Measurements from ENCODE around the gene CATSPERE.
"Not testable (repeated sequence)": the region's sequence is repeated elsewhere in the genome, so short reads cannot be mapped to it uniquely, and the experiment has no call there.

CATSPERE gene

GRCh38 chr1:244548558-244549115 is 87.6 kb downstream of the CATSPERE start:
- no peak for DNase-seq

- no peak for DNase-seq
Observed at GRCh38 chr1:244552336-244552735, 91.3 kb downstream of the CATSPERE start.

- no peak for DNase-seq
Observed at GRCh38 chr1:244556263-244556662, 95.2 kb downstream of the CATSPERE start.

- DNase-seq: no peak
Observed at GRCh38 chr1:244557565-244557964, 96.5 kb downstream of the CATSPERE start.

DNA sequence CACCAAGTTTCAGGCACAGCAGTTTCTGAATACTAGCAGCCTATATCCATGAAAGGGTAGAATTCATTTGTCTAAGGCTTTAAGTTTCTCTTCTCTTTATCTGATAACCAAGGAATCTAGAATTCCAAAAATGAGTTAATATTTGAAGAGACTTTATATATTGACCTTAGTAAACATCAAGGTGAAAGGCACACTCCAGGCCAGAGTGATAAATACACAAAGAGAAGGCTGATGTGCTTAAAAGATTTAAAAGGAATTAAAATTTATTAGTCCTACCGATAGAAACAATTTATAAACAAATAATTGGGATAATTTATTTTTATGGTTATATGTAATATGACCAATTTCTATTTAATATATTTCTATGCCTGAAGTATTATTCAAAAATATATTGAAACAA is 98.5 kb downstream of the CATSPERE start:
- no peak for DNase-seq

DNA sequence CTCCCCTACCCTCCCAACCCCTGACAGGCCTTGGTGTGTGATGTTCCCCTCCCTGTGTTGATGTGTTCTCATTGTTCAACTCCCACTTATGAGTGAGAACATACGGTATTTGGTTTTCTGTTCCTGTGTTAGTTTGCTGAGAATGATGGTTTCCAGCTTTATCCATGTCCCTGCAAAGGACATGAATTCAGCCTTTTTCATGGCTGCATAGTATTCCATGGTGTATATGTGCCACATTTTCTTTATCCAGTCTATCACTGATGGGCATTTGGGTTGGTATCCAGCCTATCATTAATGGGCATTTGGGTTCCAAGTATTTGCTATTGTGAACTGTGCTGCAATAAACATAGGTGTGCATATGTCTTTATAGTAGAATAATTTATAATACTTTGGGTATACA is 101.8 kb downstream of the CATSPERE start:
- DNase-seq: not testable (repeated sequence)

DNA sequence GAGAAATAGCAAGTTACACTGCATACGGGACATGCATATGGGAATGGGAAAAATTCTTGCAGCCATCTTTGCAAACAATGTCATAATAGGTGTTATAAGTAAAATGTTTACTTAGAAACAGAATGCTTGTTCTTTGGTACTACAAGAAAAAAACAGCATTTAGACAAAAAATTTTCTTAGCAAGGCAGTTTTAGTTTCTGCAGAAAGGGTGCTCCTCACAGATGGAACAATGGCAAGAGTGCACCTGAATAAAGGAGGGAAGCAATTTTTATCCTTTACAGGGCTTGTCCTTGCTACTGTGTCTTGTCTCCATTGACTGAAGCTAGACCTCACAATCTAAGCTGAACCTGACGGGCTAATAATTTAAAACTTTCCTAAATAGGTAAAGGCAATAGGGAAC is 112.7 kb downstream of the CATSPERE start:
- no peak for DNase-seq

DNA sequence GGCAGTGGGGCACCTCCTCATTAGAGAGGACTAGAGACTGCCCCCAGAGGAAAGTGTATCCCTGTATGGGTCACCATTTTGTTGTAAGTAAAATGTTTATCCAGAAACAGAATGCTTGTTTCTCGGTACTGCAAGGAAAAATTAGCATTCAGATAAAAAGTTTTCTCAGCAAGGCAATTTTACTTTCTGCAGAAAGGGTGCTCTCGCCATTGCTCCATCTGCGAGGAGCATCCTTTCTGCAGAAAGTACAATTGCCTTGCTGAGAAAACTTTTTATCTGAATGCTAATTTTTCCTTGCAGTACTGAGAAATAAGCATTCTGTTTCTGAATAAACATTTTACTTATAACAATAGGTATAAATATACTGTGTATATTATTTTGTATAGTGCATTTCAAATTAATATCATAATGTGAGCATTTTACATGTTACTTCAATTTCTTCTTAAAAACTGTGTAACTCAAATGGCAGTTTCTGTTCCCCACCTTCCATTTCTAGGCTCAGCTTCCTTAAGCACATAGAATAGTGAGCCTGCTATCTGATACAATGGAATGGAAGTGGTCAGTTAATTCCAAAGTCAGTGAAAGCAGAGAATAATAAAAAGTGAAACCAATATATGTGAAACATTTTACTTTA is 115.3 kb downstream of the CATSPERE start:
- no peak for DNase-seq

DNA sequence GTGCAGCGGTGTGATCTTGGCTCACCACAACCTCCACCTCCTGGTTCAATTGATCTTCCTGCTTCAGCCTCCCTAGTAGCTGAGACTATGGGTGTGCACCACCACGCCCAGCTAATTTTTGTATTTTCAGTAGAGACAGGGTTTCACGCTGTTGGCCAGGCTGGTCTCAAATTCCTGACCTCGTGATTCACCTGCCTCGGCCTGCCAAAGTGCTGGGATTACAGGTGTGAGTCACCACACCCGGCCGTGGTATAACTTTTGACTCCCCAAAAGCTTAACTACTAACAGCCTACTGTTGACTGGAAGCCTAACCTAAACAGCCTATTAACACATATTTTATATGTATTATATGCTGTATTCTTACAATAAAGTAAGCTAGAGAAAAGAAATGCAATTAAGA is 117.1 kb downstream of the CATSPERE start:
- not testable (repeated sequence) for DNase-seq

- no peak for DNase-seq
Observed at GRCh38 chr1:244583358-244583982, 122.4 kb downstream of the CATSPERE start.

DNA sequence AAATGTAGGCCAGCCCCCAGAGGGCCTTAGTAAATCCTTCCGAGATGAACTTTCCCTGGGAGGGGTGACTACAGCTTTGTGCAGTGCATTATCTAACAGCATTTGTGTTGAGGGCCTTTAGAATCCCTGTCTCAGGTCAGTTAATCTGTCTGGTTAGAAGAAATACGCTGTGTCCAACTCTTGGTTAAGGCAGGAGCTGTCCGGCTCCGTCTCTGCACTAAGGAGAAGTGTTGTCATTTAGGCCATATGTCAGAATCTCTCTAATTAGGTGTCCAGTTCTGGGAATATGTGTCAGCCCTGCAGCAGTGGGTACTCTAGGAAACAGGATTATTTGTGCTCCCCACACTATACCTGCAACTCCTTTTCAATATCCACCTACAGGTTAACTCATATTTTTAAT is 124.8 kb downstream of the CATSPERE start:
- no peak for DNase-seq

GRCh38 chr1:244590670-244591069 is 129.6 kb downstream of the CATSPERE start:
- DNase-seq: no peak

DNA sequence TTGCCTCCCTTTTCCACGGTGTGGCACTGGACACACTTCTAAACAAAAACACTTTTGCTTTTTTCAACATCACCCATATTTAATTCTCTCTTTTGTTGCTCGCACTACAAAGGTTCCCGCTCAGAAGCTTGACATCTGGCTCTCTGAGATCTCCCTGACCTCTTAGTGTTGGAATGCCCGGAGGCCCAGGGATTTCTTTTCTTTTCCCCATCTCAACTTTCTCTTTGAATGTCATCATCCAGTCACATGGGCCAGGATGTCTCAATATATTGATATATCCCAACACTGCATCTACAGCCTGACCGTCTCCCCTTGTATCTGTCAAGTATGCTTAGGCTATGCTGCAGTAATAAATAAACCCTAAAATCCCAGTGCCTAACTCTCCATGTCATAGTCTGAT is 137.5 kb downstream of the CATSPERE start:
- DNase-seq: no peak

DNA sequence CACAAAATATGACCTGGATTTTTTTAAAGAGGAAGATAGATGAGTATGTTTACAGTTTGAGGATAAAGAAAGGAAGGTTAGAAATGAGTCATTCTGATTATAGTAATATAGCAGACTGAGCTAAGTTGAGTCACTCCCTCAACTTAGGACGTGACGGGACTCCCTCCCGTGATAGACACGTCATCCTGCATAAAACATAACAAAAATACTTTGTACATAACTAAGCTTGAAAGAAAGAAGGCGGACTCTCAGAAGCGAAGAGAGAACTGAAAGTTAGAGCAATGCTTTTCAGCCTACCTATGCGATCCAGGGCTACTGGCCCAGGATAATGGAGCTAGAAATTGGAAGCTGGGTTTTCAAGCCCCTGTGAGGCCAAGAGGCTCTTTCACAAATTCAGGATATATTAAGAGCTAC is 138.9 kb downstream of the CATSPERE start:
- DNase-seq: no peak

- DNase-seq: no peak
Observed at GRCh38 chr1:244601336-244601735, 140.3 kb downstream of the CATSPERE start.

- peak; percentile 36 for DNase-seq
Observed at GRCh38 chr1:244603498-244603897, 142.4 kb downstream of the CATSPERE start.

GRCh38 chr1:244605835-244606370 is 144.8 kb downstream of the CATSPERE start:
- no peak for DNase-seq

DNA sequence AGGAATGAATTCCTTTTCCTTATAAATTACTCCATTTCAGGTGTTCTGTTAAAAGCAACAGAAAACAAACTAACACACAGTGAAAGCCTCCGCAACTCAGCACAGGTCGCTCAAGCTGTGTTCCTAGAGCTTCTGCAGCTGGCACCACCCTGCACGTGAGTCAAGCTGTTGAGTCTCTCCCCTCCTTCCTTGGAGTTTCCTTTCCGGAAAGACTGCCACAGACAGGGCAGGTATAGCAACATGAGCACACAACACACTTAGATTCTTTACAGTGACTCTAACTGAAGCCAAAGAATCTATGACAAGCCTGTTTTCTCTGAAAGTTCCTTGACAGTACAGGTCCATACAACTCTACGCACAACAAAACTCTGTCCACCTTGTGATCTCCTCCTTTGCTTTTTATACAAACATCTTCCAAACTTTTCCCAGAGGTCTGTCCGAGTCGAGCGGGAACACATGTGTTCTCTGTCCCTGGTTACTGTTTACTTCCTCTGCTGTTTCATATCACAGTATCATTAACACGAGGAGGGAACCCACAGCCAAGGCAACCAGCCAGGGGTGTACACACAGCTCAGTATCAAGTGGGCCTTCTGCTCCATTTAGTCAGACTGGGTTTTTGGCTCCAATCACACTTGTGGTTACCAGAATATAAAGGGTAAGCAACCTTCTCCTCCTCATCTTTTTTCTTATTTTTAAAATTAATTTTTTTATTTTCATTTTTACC is 153.2 kb downstream of the CATSPERE start:
- no peak for DNase-seq

DNA sequence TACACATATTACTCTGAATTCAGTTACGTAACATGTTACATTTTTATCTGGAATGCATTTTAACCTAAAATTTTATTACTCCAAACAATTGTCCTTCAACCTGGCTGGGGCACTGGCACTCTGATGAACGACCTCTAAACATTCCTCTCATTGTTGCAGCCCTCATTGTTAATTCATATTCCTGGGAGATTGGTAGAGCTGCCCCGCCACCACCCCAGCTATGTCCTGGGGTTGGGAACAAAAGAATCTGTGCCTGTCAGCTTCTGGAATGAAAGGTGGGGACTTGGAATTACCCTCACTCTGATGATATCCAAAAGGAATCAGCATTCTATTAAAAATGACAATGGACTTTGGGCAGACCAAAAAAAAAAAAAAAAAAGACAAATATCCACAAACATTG is 153.8 kb downstream of the CATSPERE start:
- no peak for DNase-seq

- no peak for DNase-seq
Observed at GRCh38 chr1:244615301-244615700, 154.2 kb downstream of the CATSPERE start.

DNA sequence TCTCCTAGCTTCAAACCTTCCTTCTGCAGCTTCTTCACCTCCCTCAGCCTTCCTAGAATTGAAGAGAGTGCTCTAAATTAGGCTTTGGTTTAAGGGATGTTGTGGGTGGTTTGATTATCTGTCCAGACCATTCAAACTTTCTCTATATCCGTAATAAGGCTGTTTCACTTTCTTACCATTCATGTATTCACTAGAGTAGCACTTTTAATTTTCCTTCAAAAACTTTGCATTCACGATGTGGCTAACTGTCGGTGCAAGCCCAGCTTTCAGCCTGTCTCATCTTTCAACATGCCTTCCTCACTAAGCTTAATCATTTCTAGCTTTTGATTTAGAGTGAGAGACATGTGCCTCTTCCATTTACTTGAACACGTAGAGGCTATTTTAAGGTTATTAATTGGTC is 165.6 kb downstream of the CATSPERE start:
- no peak for DNase-seq

- no peak for DNase-seq
Observed at GRCh38 chr1:244628789-244629188, 167.7 kb downstream of the CATSPERE start.

DNA sequence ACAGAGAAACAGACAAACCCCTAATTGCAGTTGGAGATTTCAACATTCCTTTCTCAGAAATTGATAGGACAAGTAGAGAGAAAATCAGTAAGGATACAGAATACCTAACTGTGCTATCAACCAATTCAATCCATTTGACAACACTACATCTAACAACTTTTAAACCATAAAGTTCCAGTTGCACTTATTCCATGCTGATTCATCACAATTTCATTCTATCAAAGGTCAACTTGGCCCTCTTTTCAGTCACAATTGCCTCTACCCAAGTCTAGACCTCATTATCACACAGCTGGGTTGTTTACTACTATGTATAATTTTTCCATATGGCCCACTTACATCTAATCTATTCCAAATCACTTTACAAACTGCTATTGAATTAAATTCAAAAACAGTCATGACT is 172.1 kb downstream of the CATSPERE start:
- DNase-seq: no peak

- DNase-seq: no peak
Observed at GRCh38 chr1:244634546-244634945, 173.5 kb downstream of the CATSPERE start.
